ENCODE results near the gene TTR. TPM values are rescaled to one million over a fixed set of nuclear protein-coding genes. Genes with fewer than 3 reads are reported as not detected.

Gene TTR
- total RNA-seq, 1 experiment from 2014 or later = not detected

- H3K4me1 ChIP-seq (ENCODE audit: insufficient read depth, low read length) = no peaks in the 10 kb centered on the region
- intact Hi-C loops (cut with micrococcal nuclease) = no loop called here
- no peaks in the 10 kb centered on the region for H3K36me3 ChIP-seq (ENCODE audit: low read depth, low read length)
- no peak overlapping the region for H3K9ac ChIP-seq (ENCODE audit: low read length)
- no peak overlapping the region for H3K4me3 ChIP-seq (ENCODE audit: low read length)
- POLR2A ChIA-PET (ENCODE audit: unreplicated experiment) = no interaction called here
- DNase-seq = no peak
- H3K79me2 ChIP-seq (ENCODE audit: low read length) = no peaks in the 10 kb centered on the region
- TF ChIP-seq EZH2 (IDR thresholded peaks at IDR 0.05; ENCODE audit: low read length, unreplicated experiment) = no peak
- TF ChIP-seq EZH2phosphoT487 (IDR thresholded peaks at IDR 0.05; ENCODE audit: borderline replicate concordance, low read length) = no peak
- TF ChIP-seq CTCF (conservative IDR thresholded peaks at IDR 0.05; ENCODE audit: low read depth, low read length) = no peak
- CTCF ChIA-PET = no interaction called here
- H2AFZ ChIP-seq (ENCODE audit: low read length) = no peak overlapping the region
- H4K20me1 ChIP-seq (ENCODE audit: low read length) = no peaks in the 10 kb centered on the region
- no peaks in the 10 kb centered on the region for H3K9me3 ChIP-seq (ENCODE audit: low read length)
- no peaks in the 10 kb centered on the region for H3K9me2 ChIP-seq (replicated peaks; ENCODE audit: low read length)
- H3F3A ChIP-seq (ENCODE audit: low read length, unreplicated experiment) = no peaks in the 10 kb centered on the region
- BruUV-seq (replicated peaks) = no TSS peak
- H3K4me2 ChIP-seq (ENCODE audit: low read length) = no peak overlapping the region
- no peak overlapping the region for H3K27ac ChIP-seq (ENCODE audit: low read length)
- no peaks in the 10 kb centered on the region for H3K27me3 ChIP-seq (ENCODE audit: low read length)
- no peak for ATAC-seq
Observed at GRCh38 chr18:31575515-31576257, 16.0 kb upstream of the TTR start.

- Histone ChIP-seq H3K9me2 (replicated peaks; ENCODE audit: low read length) (no peaks in the 10 kb centered on the region), H3F3A (ENCODE audit: low read length, unreplicated experiment) (no peaks in the 10 kb centered on the region), H3K27ac (ENCODE audit: low read length) (no peak overlapping the region), H3K4me3 (ENCODE audit: low read length) (no peak overlapping the region), H4K20me1 (ENCODE audit: low read length) (no peaks in the 10 kb centered on the region), H3K9ac (ENCODE audit: low read length) (no peak overlapping the region), H3K4me2 (ENCODE audit: low read length) (no peak overlapping the region), H3K27me3 (ENCODE audit: low read length) (no peaks in the 10 kb centered on the region), H3K79me2 (ENCODE audit: low read length) (no peaks in the 10 kb centered on the region), H3K36me3 (ENCODE audit: low read depth, low read length) (no peaks in the 10 kb centered on the region), H3K9me3 (ENCODE audit: low read length) (no peaks in the 10 kb centered on the region), H3K4me1 (ENCODE audit: insufficient read depth, low read length) (no peaks in the 10 kb centered on the region), H2AFZ (ENCODE audit: low read length) (no peak overlapping the region)
- POLR2A ChIA-PET (ENCODE audit: unreplicated experiment) = no interaction called here
- TF ChIP-seq CTCF (conservative IDR thresholded peaks at IDR 0.05; ENCODE audit: low read depth, low read length) (no peak), EZH2 (IDR thresholded peaks at IDR 0.05; ENCODE audit: low read length, unreplicated experiment) (no peak), EZH2phosphoT487 (IDR thresholded peaks at IDR 0.05; ENCODE audit: borderline replicate concordance, low read length) (no peak)
- DNase-seq (no peak), ATAC-seq (no peak)
- BruUV-seq (replicated peaks) = no TSS peak
- CTCF ChIA-PET = no interaction called here
- intact Hi-C loops (cut with micrococcal nuclease) = no loop called here
Observed at GRCh38 chr18:31576670-31577069, 15.0 kb upstream of the TTR start.

GRCh38 chr18:31577195-31577594 is 14.5 kb upstream of the TTR start:
- POLR2A ChIA-PET (ENCODE audit: unreplicated experiment) = no interaction called here
- Histone ChIP-seq H2AFZ (ENCODE audit: low read length) (no peak overlapping the region), H3K4me2 (ENCODE audit: low read length) (no peak overlapping the region), H3F3A (ENCODE audit: low read length, unreplicated experiment) (no peaks in the 10 kb centered on the region), H3K79me2 (ENCODE audit: low read length) (no peaks in the 10 kb centered on the region), H3K9me3 (ENCODE audit: low read length) (no peaks in the 10 kb centered on the region), H3K4me1 (ENCODE audit: insufficient read depth, low read length) (no peaks in the 10 kb centered on the region; the same call in 1 of the 2 replicates), H3K27ac (ENCODE audit: low read length) (no peak overlapping the region), H4K20me1 (ENCODE audit: low read length) (no peaks in the 10 kb centered on the region), H3K27me3 (ENCODE audit: low read length) (no peaks in the 10 kb centered on the region), H3K36me3 (ENCODE audit: low read depth, low read length) (no peaks in the 10 kb centered on the region), H3K4me3 (ENCODE audit: low read length) (no peak overlapping the region), H3K9me2 (replicated peaks; ENCODE audit: low read length) (no peaks in the 10 kb centered on the region), H3K9ac (ENCODE audit: low read length) (no peak overlapping the region)
- no peak for ATAC-seq
- CTCF ChIA-PET = no interaction called here
- no peak for DNase-seq
- no peak for TF ChIP-seq EZH2phosphoT487 (IDR thresholded peaks at IDR 0.05; ENCODE audit: borderline replicate concordance, low read length)
- no peak for TF ChIP-seq CTCF (conservative IDR thresholded peaks at IDR 0.05; ENCODE audit: low read depth, low read length)
- no peak for TF ChIP-seq EZH2 (IDR thresholded peaks at IDR 0.05; ENCODE audit: low read length, unreplicated experiment)
- no TSS peak for BruUV-seq (replicated peaks)
- intact Hi-C loops (cut with micrococcal nuclease) = no loop called here
